Measurements from ENCODE around the gene KCNAB2.
A peak's percentile ranks its signal among the peaks of the same experiment; 100 is the strongest.

The KCNAB2 gene

DNA sequence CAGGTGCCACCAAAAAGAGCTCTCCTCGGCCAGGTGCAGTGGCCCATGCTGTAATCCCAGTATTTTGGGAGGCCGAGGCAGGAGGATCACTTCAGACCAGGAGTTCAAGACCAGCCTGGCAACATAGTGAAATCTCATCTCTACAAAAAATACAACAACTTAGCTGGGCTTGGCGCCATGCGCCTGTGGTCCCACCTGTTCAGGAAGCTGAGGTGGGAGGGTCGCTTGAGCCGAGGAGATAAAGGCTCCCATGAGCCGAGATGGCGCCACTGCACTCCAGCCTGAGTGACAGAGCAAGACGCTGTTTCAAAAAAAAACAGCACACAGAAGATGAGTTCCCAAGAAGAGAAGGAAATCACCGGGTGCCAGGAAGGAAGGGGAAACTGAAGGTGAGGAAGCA lies 67.4 kb downstream of the KCNAB2 start:
- no peak for DNase-seq

DNA sequence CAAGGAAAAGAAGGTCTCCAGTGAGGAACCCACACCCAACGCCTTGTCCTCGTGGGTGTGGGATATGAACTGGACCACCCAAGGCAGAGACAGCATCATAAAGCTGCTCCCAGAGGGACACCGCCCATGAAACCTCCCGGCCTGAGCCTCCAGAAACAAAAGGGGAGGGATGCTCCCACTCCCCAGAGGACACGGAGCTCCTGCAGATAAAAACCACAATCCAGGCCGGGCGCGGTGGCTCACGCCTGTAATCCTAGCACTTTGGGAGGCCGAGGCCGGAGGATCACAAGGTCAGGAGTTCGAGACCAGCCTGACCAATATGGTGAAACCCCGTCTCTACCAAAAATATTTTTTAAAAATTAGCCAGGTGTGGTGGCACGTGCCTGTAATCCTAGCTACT lies 68.1 kb downstream of the KCNAB2 start:
- DNase-seq, result no peak

DNA sequence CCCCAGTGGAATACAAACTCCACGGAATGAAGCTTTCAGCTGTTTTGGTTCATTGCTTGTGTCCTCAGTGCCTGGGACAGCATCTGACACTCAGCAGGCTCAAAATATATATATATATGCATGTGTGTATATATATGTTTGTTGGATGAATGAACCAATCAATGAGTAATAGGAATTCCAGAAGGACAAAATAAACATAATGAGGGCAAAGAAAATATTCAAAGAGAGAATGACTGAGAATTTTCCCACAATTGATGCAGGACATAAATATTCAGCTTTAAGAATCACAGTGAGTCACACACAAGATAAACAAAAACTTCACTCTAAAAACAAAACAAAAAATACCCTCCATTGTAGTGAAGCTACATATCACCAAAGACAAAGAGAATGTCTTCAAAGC lies 70.4 kb downstream of the KCNAB2 start:
- no peak for DNase-seq

DNA sequence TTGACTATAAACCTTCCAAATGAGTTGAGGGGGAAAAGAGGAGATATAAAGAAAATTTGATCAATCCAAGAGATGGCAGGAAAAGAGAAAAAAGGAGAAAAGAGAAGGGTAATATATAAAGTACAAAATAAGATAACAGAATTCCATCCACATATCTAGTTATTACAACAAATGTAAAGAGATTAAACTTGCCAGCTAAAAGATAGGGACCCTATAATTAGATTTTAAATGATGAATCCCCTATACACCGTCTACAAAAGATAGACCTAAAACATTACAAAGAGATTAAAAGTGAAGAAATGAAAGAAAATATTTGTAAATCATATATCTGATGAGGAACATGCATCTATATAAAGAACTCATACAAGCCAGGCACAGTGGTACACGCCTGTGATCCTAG lies 71.4 kb downstream of the KCNAB2 start:
- no peak for DNase-seq

DNA sequence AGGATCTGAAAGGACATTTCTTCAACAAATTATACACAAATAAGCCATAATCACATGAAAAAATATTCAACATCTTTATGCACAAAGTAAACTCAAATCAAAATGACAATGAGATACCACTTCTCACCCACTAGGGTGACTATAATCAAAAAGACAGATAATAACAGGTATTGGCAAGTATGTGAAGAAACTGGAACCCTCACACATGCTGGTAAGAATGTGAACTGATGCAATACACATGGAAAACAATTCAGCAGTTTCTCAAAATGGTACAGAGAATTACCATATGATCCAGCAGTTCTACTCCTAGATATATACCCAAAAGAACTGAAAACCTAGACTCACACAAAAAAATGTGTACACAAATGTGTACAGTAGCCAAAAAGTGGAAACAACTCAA lies 71.9 kb downstream of the KCNAB2 start:
- DNase-seq, result no peak

DNA sequence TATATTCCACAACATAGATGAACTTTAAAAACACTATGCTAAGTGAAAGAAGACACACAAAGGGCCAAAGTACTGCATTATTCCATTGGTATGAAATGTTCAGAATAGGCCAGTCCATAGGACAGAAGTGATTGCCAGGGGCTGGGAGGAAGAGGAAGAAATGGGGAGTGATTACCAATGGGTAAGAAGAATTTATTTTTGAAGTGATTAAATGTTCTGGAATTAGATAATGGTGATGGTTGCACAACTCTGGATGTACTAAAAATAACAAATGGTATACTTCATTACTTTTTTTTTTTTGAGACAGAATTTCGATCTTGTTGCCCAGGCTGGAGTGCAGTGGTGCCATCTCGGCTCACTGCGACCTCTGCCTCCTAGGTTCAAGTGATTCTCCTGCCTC lies 72.7 kb downstream of the KCNAB2 start:
- no peak for DNase-seq

DNA sequence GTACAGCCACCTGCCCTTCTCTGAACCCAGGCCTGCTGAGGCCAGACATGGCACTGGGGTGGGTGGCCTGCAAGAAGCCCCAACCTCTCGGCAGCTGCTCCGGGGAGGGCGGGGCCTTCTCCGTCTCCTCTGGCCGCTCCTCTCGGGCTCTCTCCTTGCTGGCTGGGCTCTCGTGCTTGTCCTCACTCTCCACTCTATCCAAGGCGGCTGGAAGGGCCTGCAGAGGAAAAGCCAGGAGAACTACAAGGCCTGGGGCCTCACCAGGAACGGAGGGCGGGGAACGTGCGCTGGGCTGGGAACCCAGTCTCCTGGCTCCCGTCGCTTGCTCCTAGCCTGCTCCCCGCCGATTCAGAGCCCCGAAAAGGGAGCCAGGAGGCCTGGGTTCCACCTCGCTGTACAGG lies 75.3 kb downstream of the KCNAB2 start:
- no peak for DNase-seq

DNA sequence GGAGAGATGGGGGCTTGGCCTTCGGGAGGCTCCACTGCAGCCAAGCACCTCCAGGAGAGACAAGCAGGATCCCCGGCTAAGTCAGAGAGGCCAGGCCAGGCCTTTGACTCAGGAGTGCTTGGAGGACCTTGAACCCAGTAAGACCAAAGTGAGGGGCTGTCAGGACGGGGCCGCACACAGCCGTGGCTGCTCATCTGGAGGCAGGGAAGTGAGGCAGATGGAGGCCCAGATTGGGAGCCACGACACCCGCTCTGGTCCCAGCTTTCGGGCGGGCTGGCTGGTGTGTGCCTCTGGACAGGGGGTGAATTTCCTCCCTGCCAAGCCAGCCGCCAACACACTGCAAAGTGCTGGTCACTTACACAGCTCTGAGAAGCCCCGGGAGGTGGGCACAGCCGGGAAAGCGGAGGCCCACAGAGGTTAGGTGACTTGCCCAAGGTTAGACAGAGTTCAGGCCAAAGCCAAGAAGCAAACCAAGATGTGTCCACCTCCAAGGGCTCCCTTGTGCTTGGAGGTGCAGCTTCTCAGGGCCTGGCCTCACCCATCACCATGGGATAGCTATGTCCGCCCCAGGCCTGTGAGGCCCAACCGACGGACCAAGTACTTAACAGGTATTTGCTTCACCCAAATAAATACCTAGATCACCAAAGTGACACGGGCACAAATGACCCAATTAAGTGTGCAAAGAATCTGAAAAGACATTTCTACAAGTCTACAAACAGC lies 76.1 kb downstream of the KCNAB2 start:
- DNase-seq, result no peak

DNA sequence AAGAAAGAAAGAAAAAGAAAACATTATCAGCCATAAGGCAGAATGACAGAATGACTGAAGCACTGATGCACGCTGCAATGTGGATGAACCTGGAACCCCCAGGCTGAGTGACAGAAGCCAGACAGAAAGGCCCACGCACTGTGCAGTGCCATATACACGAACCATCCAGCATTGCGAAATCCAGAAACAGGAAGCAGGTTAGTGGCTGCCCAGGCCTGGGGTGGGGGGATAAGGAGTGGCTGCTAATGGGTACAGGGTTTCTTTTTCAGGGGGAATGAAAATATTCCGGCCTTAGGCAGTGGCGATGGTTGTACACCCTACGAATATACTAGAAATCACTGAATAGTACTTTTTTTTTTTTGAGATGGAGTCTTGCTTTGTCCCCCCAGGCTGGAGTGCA lies 77.4 kb downstream of the KCNAB2 start:
- DNase-seq, result no peak

DNA sequence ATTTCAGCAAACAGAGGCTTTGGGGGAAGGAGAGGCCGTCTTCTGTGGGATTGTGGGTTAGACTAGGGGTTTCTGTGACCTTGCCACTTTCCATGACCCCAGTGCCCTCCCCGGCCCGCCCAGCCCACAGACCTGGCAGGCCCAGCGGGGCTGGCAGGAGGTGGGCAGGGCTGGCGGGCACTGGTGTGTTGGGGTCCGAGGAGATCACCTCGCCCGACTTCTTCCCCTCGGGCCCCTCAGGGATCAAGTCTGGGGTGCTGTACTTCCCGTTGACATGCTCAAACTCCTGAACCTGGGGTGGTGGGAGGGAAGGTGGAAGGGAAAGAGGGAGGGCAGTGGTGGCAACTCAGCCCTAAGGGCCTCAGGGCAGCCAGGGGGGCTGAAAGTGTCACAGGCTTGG lies 78.1 kb downstream of the KCNAB2 start:
- DNase-seq, result no peak

DNA sequence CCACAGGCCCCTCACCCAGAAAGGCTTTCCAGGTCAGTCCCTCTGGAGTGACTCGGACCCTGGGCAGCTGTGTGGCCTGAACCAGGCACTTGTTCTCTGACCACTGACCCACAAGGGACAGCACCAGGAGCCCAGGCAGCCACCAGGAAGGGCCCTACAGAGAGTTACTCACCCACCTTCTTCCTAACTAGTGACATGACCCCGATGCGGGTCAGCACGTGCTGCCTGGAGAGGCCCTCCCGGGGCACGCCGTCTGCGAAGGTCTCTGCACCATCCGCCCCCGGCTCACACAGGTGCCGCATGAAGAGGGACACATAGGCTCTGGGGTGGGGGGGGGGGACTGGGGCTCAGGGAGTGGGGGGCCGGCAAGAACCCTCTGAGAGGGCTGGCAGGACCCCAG lies 78.7 kb downstream of the KCNAB2 start:
- DNase-seq, result no peak

DNA sequence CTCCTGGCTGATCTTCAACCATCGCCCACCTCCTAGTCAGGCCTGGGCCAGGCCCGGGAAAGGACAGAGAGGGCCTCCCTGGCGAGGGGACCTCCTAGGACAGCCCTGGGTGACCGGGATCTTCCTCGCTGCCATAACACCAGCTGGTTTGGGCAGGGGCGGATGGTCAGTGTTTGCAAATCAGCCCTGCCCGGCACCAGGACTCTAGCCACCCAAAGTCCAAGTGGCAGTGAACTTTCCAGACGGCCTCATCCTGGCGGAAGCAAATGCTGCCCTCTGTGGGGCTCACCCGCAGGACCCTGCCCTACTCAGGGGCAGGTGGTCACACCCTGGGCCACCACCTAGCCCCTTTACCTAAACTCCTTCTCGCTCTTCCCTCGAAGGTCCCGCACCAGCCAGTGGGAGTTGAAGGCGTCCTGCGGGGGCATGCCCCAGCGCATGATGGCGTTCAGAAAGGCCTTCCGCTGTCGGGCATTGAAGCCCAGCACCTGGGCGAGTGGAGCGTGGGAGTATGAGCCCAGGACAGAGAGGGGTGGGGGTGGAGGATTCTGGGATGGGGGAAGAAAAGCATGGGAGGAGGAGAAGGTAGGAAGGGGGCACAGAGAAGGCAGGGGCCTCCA lies 79.2 kb downstream of the KCNAB2 start:
- DNase-seq, result no peak

DNA sequence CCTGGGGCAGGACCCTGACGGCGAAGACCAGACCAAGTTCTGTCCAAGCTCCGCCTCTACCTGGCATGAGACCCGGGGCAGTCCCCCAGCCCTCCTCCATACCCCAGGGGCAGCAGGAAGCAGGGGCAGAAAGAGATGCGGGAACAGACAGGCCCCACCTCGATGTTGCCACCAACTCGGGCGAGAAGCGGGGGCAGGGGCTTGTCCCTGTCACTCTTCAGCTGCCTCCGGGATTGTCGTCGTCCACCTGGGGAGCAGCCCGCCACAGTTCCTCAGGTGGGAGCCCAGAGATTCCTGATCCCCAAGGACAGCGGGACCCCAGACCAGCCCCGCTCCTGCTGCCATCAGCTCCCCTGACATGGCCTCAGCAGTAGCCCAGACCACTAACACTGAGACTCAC lies 79.7 kb downstream of the KCNAB2 start:
- DNase-seq, result no peak

DNA sequence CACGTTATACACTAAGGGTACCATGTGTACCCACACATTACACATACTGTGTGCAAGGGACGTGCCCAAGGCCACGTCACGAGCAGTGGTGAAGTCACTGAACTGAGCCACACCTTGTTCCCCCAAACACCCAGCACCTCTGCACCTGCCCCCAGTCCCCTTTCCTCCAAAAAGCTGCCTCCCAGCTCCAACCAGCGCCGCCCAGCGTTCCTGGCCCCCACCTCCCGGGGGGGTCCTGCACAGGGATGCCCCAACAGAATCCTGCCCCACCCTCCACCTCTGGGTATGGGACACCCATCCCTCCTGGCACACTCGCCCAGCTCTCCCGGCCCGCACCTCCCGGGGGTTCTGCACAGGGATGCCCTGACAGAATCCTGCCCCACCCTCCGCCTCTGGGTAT lies 80.3 kb downstream of the KCNAB2 start:
- DNase-seq, result no peak

DNA sequence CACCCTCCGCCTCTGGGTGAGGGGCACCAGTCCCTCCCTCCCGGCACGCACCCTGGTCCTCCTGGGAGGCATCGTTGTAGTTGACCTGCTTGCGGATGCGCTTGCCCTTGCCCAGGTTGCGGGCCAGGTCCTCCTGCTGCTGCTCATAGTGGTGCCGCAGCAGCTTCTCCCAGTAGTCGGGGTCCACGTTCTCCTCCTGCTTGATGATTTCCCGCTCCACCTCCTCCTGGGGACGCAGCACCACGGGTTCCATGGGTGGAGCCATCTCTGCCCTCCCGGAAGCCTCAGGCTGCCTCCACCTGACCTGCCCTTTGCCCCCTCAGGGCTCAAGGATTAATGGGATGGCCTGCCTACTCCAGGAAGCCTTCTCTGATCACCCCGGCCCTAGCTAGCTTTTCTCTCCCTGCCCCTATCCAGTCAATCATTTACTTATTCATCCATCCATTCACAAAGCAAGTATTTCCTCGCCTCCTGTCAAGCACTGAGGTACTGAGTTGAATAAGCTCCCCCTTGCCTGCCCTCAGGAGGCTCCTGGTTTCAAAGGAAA lies 80.9 kb downstream of the KCNAB2 start:
- no peak for DNase-seq

DNA sequence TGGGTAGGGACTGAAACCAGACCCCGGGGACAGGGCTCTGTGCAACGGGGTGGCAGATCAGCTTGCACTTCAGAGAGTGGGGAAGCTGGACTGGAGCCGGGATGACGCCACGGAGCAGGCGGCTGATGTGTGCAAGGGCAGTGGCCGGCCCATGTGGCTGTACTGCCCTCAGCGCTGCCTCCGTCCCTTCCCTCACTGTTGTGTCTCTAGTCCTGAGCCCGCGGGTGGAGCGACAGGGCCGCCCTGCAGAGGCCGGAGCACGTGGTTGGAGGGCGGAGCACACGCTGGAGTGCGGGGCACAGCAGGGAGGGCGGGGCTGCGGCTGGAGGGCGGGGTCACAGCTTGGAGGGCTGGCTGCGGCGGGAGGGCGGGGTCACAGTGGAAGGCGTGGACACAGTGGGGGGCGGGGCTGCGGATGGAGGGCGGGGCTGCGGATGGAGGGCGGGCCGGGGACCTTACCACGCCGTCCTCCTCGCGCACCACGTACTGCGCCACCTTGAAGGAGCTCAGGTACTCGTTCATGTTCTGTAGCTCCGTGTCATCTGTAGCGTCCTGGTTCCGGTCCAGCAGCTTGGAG lies 82.0 kb downstream of the KCNAB2 start:
- DNase-seq, result peak; percentile 43

DNA sequence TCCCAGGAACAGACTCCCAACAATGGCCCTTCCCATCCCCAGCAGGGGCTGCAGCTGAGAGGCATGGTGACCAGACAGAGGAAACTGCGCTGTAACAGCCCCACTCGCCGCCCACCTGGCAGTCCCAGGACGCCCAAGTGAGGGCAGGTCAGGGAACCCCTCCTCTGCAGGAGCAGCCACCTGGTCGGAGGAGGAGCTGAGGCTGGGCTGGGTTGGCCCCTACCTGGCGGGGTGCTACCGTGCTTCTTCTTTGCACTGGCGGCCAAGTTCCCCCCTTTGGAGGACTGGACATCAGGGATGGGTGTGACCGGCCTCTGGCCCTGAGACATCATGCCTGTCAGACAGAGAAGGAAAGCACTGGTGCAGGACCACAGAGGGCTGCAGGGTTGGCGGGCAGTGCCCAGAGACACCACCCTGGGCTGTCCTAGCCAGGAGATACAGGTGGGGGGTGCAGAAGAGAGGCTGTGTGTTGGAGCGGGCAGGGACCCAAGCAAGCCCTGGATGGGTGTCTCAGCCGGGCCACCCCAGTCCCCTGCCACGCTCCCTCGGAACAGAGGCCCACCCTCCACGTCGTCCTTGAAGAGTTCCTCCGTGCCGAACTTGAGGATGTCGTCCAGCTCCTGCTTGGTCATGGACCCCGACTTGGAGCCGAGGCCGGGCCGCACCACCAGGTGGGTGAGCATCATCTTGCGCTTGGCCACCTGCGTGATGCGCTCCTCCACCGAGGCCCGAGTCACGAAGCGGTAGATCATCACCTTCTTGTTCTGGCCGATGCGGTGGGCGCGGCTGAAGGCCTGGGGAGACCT lies 82.8 kb downstream of the KCNAB2 start:
- DNase-seq, result no peak

DNA sequence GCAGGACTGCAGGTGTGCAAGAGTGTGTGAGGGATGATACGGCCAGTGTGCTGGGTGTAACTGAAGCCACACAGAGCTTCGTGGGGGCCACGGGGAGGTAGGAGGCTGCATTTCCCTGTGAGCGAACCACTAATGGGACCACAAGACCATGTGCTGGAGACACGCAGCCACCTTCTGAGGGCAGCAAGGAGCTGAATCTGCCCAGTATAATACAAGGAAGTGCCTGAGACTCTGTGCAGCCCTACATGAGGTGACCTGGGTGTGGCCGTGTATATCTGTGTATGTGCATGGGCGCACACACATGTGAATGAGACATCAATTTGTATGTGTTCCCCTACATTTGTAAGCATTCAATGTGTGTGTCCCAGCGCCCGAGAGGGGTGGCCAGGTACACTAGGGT lies 83.6 kb downstream of the KCNAB2 start:
- no peak for DNase-seq

DNA sequence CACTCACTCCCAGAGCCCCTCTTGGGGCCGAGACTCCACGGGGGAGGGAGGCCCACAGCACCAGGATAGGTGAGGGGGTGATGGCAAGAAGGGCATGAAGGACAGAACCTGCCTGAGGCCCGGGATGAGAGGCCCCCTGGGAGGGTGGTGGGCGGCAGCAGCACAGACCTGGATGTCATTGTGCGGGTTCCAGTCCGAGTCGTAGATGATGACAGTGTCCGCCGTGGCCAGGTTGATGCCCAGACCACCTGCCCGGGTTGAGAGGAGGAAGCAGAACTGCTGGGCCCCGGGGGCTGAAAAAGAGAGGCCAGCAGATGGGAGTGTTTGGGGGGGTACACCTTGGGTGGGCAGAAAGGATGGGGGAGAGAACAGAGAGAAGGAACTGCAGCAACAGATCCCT lies 84.3 kb downstream of the KCNAB2 start:
- no peak for DNase-seq

DNA sequence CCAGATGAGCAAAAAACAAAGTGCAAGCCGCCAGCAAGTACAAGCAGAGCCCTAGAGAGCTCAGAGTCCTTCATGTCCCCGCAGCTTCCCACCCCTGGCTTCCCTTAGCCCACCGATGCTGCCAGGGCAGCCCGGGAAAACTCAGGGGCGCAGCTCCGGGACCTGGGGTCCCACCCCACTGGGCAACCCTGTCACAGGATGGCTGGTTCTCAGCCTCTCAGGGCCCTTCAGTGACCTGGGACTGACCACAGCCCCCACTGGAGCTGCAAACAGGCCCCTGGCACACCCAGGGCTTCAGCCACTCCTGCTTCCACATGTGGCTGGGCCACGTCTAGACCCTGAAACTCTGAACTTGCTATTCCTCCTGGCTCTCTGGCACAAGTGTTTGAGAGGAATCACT lies 84.9 kb downstream of the KCNAB2 start:
- no peak for DNase-seq

DNA sequence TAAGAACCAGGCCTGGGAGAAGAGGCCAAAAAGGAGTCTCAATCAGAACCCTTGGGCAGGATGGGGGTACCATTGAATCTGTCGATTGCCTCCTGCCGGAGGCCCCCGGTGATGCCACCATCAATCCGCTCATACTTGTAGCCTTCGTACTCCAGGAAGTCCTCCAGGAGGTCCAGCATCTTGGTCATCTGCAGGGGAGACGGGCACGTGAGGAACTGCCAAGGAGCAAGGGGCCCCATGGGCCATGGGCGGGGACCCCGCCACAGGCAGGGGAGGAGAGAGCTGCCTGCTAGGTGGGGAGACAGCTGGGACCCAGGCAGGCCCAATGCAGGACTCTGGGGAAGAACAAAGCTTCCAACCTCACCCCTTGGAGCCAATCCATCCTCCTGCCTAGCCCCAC lies 85.9 kb downstream of the KCNAB2 start:
- DNase-seq, result no peak

DNA sequence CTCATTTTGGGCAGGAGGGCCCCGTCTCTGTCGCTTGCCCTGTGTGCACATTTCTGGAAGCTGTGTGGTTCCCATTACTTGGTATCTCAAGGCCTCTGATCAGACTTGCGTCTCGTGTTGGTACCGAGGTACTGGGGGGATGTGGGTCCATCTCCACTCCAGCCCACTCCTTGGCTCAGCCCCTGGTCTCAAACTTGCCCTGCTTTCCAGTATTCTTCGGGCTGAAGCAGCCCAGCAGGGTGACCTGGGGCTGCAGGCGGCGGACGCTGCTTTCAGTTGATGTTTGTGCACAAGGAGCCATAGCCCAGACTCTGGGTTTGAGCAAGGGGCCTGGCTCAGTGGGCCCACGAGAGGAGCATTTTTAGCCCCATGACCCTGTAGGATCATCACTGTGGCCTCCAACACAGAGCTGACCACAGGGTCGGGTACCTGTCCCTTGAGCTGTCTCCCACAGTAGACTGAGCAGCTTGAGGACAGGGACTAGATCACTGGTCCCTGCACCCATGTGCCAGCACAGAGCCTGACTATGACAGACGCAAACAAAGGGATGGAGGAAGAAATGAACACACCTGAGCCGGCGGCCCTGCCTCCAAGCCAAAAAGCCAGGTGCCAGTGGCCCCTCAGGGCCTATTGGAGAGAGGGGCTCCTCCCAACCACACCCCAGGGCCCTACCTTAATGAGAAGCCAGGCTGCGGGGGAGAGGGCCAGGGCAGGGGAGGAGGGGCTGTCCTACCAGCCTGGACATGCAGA lies 87.6 kb downstream of the KCNAB2 start:
- DNase-seq, result no peak

DNA sequence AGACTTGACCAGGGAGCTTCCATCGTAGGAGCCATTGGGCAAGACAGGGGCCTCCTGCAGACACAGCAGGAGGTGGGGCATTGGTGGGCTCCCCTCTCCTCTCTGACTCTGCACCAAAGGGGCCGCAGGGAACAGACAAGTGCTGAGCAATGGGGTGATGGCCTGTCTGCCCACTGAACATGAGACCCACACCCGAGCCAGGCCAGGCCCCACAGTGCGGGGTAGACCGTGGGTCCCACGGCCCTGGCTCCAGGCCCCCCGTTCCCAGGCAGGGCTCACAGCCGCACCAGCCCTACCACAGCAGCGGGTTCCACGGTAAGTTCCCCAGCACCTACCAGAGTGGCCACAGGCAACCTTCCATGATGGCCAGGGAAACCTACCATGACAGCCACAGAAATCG lies 88.5 kb downstream of the KCNAB2 start:
- no peak for DNase-seq

Measured in activated effector memory CD4-positive, alpha-beta T cell treated with Interleukin-2 at 50 U/mL for 16 hours (primary cell).